BE2C (cell line): ENCODE results near the gene OGFOD1.

ENCODE experiments used
- DNase-seq: peaks from one replicate; pipeline ENCODE4 v3.0.0-alpha.2; 2020
- H3K27me3 ChIP-seq: fragments of 250-450 bp; sonication (Bioruptor Pico); 2 replicates; pipeline ENCODE4 v1.5.1; 2020; ENCODE audit warnings: mild to moderate bottlenecking
- H3K36me3 ChIP-seq: fragments of 250-450 bp; sonication (Bioruptor Pico); 2 replicates; pipeline ENCODE4 v1.5.1; 2020; ENCODE audit warnings: mild to moderate bottlenecking
- H3K4me1 ChIP-seq: fragments of 250-450 bp; sonication (Bioruptor Pico); 2 replicates; pipeline ENCODE4 v1.5.1; 2020
- H3K4me3 ChIP-seq: 2 replicates; pipeline ENCODE4 v1.5.1; 2011; ENCODE audit warnings: low read depth, low read length
- H3K9me3 ChIP-seq: fragments of 250-450 bp; sonication (Bioruptor Pico); 2 replicates; pipeline ENCODE4 v1.5.1; 2020
- TF ChIP-seq, protein P1 (sequence below): IDR thresholded peaks from 2 replicates; pipeline ENCODE4 v1.5.1; 2012; ENCODE audit warnings: mild to moderate bottlenecking, low read depth, low read length

Gene OGFOD1

DNA sequence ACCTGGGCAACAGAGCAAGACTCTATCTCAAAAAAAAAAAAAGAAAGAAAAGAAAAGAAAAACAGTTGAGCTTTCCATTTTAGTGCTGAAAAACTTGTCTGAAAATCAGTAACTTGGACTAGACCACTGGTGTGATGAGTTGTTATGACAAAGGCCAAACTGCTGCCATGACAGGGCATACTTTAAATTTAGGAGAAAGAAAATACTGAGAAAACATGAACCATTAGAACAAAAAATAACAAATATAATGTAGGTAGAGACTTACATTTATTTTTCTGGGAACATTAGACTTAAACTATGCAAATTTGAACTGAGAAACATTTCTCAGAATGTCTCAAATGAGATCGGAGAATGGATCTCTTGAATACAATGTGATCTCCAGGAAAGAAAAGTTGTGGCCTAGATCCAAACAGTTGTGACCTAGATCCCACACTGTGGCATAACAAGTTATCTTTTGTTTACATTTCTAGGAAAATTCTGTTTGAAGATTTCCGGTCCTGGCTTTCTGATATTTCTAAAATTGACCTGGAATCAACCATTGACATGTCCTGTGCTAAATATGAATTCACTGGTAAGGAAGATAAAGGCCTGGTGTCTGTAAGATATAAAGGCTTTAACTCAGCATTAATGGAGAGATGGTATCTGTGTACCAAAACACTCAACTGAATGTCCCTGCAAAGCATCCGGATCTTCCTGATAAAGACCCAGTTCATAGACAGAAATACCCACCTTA lies 10.9 kb downstream of the OGFOD1 start:
- no peak for DNase-seq
- TF ChIP-seq, protein P1, sequence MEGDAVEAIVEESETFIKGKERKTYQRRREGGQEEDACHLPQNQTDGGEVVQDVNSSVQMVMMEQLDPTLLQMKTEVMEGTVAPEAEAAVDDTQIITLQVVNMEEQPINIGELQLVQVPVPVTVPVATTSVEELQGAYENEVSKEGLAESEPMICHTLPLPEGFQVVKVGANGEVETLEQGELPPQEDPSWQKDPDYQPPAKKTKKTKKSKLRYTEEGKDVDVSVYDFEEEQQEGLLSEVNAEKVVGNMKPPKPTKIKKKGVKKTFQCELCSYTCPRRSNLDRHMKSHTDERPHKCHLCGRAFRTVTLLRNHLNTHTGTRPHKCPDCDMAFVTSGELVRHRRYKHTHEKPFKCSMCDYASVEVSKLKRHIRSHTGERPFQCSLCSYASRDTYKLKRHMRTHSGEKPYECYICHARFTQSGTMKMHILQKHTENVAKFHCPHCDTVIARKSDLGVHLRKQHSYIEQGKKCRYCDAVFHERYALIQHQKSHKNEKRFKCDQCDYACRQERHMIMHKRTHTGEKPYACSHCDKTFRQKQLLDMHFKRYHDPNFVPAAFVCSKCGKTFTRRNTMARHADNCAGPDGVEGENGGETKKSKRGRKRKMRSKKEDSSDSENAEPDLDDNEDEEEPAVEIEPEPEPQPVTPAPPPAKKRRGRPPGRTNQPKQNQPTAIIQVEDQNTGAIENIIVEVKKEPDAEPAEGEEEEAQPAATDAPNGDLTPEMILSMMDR, result no peak
- no peak overlapping the region for H3K4me3 ChIP-seq
- H3K36me3 ChIP-seq, result peaks cover 58% of the 10 kb centered on the region
- no peaks in the 10 kb centered on the region for H3K9me3 ChIP-seq
- peaks cover 3% of the 10 kb centered on the region for H3K4me1 ChIP-seq
- H3K27me3 ChIP-seq, result no peaks in the 10 kb centered on the region

GRCh38 chr16:56463153-56463552 lies 11.8 kb downstream of the OGFOD1 start:
- TF ChIP-seq, protein P1, result no peak
- Histone ChIP-seq H3K4me3 (no peak overlapping the region), H3K27me3 (no peaks in the 10 kb centered on the region), H3K4me1 (peaks cover 3% of the 10 kb centered on the region), H3K36me3 (peaks cover 57% of the 10 kb centered on the region), H3K9me3 (no peaks in the 10 kb centered on the region)
- no peak for DNase-seq

DNA sequence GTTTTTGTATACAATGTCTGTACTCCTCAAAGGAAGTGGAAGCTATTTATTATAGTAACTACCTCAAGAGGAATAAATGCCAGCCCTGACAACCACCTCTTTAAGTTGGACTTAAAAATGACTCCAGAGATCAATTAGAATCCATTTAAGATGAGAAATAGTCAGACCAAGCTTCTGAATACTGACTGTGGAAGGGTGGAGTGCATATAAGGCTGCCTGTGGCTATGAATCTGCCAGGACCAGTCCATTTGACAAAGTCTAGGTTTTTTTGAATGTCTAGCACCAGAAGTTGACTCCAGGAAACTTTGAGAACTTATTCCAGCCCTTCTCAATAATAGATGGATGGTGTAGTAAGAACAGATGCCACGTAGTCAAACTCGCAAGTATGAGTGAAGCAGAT lies 15.0 kb downstream of the OGFOD1 start:
- DNase-seq, result no peak
- Histone ChIP-seq H3K9me3 (no peaks in the 10 kb centered on the region), H3K4me1 (peaks cover 3% of the 10 kb centered on the region), H3K36me3 (peaks cover 70% of the 10 kb centered on the region), H3K4me3 (no peak overlapping the region), H3K27me3 (no peaks in the 10 kb centered on the region)
- TF ChIP-seq, protein P1, result no peak

DNA sequence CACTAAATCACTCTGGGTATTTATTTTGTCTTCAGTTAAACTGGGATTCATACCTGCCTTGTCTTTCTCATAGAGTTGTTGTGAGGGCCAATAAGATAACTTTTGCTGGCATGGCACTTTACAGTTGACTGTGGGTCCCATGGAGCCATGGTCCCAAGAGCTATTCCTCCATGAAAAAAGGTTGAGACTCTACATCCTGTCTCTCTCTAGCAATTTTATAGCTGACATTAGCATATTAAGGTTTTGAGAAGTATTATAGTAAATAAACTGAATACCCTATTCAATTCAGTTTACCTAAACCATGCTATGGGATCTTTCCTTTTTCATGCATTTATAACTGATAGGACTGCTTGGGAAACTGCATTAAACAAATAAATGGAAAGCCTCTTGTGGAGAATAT lies 17.4 kb downstream of the OGFOD1 start:
- H3K36me3 ChIP-seq, result peaks cover 84% of the 10 kb centered on the region
- DNase-seq, result no peak

DNA sequence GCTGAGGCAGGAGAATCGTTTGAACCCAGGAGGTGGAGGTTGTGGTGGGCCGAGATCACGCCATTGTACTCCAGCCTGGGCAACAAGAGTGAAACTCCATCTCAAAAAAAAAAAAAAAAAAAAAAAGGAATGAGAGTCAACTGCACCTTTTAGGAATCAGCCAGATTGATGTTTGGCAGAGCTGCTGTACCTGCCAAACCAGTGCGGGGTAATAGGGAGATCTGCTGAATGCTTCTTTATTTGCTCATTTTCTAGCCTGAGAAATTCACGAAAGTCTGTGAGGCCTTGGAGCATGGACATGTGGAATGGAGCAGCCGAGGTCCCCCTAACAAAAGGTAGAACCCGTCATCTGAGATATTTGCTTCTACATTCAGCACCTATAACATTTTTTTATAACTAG lies 18.4 kb downstream of the OGFOD1 start:
- no peak for DNase-seq
- TF ChIP-seq, protein P1, result no peak
- Histone ChIP-seq H3K36me3 (peaks cover 87% of the 10 kb centered on the region), H3K9me3 (no peaks in the 10 kb centered on the region), H3K4me3 (no peak overlapping the region), H3K27me3 (no peaks in the 10 kb centered on the region), H3K4me1 (peaks cover 3% of the 10 kb centered on the region; the same call in 1 of the 2 replicates)

More for the DNA sequence above, 17.4 kb downstream of the OGFOD1 start:
- Histone ChIP-seq H3K4me3 (no peak overlapping the region), H3K27me3 (no peaks in the 10 kb centered on the region), H3K4me1 (peaks cover 3% of the 10 kb centered on the region), H3K9me3 (no peaks in the 10 kb centered on the region)
- TF ChIP-seq, protein P1, result no peak

- no peak overlapping the region for H3K4me3 ChIP-seq
- TF ChIP-seq, protein P1, result no peak
- peaks cover 2% of the 10 kb centered on the region; the same call in 1 of the 2 replicates for H3K4me1 ChIP-seq
- DNase-seq, result no peak
- H3K9me3 ChIP-seq, result no peaks in the 10 kb centered on the region
- H3K27me3 ChIP-seq, result no peaks in the 10 kb centered on the region
- H3K36me3 ChIP-seq, result peaks cover 91% of the 10 kb centered on the region
Observed at GRCh38 chr16:56470232-56470631, 18.9 kb downstream of the OGFOD1 start.
